NCI-H1436 (cell line): ENCODE measurements around the gene DLG4.

Source experiments
- DNase-seq: peaks from one replicate; lab custom pipeline; 2025; lab: John Stamatoyannopoulos, UW

Gene DLG4

DNA sequence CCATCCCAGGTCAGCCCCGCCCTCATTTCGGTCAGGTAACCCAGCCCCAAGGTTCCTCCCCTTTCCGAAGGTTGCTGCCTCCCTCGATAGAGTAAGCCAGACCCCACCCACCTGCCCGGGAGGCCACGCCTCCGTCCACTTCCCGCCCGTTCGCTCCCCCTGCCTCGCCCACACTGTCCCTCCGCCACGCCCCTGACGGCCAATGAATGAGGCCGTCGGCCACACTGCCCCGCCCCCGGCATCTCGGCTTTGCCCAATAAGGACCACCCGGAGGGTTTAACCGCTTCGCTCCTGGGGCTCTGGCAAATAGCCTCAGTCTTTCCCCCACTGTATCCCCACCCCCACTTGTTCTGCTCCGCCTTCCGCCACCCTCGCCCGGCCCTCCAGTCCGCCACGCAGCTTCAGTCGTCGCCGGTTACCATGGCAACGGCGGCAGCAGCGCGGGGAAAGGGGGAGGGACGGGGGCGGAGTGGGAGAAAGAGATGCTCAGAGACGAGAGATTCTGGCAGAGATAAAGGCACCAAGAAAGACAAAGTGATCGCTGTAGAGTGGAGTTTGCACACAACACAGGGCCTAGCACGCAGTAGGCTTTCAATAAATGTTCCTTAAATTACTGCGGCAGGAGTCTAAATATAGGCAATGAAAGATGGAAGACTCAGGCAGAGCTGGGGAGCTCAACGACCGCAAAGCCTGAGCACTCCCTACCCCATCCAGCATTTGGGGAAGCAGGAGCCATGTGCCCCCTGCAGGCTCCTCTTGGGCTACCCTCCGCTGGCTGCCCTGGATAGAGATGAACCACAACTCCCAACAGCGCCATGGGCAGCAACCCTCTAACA is 5.1 kb downstream of the DLG4 start:
- peak; percentile 99 for DNase-seq

- DNase-seq: peak; percentile 98
These were observed 5.7 kb downstream of the DLG4 start for GRCh38 chr17:7213895-7214299.

- no peak for DNase-seq
These were observed 8.0 kb downstream of the DLG4 start for GRCh38 chr17:7211491-7212273.

DNA sequence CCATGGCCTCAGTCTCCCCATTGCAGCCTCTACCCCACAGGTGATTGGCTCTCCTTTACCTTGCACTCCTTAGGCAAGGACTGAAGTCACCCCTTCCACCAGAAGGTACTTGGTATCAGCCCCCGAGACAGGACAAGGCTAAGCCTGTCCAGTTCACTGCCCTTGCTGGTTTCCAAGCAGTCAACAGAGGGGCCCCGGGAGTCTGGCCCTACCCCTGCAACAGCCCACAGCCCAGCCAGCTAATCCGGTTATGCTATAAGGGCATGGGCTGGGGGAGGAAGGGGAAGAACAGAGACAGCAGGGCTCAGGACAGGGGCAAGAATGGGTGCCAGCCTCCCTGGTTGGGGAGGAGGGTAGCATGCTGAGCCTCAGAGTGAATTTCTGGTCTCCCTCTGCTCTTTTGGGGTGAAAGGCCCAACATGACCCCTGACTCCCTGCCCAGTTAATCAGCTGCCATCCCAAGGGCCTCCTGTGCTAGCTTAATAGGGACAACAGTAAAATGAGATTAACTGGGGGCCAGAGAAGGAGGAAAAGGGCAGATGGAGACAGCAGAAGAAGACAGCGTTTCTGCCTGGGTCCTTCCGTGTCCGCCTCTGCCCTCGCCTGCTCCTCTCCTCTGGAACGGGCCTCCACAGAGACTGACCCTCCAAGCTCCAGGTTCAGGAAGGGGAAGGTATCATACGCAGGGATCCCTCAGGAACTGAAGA is 10.7 kb downstream of the DLG4 start:
- no peak for DNase-seq

DNA sequence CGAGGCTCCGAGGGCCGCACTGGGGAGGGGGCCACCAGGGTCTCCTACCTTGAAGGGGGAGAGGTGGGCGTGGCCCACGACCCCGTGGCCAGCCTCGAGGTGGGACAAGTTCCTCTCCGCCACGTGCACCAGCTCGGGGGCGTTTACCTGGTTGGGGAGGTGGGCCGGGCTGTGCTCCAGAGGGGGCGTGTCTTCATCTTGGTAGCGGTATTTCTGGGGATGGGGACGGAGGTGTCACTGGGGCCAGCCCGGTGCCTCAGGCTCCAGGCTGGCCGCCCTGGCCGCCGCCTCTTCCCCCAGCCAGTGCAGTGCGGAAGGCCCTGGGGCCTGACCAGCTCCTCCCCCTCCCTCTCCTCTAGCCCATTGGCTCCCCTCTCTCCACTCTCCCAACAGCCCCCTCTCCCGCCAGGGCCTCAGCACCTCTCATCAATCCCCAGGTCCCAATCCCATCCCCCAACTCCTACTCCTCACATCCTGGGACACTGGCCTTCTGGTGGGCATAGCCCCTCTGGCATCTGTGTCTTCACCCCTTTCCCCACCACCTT is 11.5 kb downstream of the DLG4 start:
- no peak for DNase-seq

GRCh38 chr17:7207120-7208001 is 12.3 kb downstream of the DLG4 start:
- no peak for DNase-seq

- DNase-seq: no peak
These were observed 14.1 kb downstream of the DLG4 start for GRCh38 chr17:7205561-7205960.

- peak; percentile 97 for DNase-seq
These were observed 14.7 kb downstream of the DLG4 start for GRCh38 chr17:7204828-7205461.

GRCh38 chr17:7204336-7204735 is 15.3 kb downstream of the DLG4 start:
- no peak for DNase-seq

GRCh38 chr17:7203391-7203790 is 16.2 kb downstream of the DLG4 start:
- no peak for DNase-seq

DNA sequence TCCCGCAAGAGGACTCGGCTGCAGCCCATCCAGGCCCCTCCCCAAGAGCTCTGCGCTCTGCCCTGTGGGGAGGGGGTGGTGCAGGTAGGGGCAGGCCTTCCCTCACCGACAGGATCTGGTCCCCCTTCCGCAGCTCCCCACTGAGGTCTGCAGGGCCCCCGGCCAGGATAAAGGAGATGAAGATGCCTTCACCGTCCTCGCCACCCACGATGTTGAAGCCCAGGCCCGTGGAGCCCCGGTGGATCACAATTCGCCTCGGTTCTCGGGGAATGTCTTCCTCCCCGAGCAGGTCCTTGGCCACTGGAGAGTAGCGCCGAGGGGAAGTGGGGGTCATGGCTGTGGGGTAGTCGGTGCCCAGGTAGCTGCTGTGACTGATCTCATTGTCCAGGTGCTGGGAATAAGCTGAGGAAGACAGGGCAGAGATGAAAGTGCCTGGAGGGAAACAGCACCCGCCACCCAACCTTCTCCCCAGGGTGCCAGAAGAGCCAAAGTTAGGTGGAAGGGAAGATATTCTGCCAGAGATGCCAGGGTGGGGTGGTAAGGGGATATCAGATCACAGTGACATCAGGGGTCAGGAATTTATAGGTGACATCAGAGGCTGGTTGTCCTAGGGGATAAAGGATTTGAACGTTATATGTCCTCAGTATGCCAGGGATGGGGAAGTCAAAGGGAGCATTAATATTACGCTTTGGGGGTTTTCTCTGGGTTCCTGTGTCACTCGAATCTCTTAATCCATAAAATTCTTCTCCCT is 22.8 kb downstream of the DLG4 start:
- DNase-seq: no peak

GRCh38 chr17:7195971-7196370 is 23.7 kb downstream of the DLG4 start:
- DNase-seq: no peak

- no peak for DNase-seq
These were observed 27.2 kb downstream of the DLG4 start for GRCh38 chr17:7192271-7192937.

- DNase-seq: no peak
These were observed 27.9 kb downstream of the DLG4 start for GRCh38 chr17:7191571-7192270.

GRCh38 chr17:7191069-7191468 is 28.6 kb downstream of the DLG4 start:
- DNase-seq: no peak

GRCh38 chr17:7190276-7190917 is 29.2 kb downstream of the DLG4 start:
- no peak for DNase-seq

GRCh38 chr17:7186241-7186640 is 33.4 kb downstream of the DLG4 start:
- DNase-seq: no peak

DNA sequence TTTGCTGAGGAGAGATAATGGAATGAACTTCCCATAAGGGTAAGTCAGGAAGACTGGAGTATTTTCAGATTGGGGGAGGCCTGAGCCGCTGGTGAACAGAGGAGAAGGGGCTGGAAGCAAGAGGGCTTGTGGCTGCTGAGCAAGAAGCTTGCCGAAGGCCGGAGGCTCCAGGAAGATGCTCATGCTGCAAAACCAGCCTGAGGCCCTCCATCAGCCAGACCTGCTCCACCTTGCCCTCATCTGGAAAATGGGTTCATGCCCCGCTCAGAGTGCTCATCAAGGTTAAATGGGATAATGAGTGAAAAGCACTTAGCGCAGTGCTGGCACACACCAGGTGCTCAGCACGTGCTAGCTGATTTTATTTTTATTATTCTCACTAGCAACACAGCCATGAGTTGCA is 35.0 kb downstream of the DLG4 start:
- DNase-seq: no peak
